K562 treated with DMSO at 1 percent for 24 hours (cell line): ENCODE data around the gene RNF214. TPM values are rescaled to one million over a fixed set of nuclear protein-coding genes. Genes with fewer than 3 reads are reported as not detected.

Source experiments
- total RNA-seq: library from RNA; unstranded; fragments of 300-600 nt; gene quantifications from 2 replicates; pipeline ENCODE4 v1.2.3, GENCODE V29; 2022; ENCODE audit warnings: low read depth; ENCODE audit not compliant: insufficient read depth

RNF214 gene
- total RNA-seq: 9.7 and 11.2 TPM in 2 replicates

DNA sequence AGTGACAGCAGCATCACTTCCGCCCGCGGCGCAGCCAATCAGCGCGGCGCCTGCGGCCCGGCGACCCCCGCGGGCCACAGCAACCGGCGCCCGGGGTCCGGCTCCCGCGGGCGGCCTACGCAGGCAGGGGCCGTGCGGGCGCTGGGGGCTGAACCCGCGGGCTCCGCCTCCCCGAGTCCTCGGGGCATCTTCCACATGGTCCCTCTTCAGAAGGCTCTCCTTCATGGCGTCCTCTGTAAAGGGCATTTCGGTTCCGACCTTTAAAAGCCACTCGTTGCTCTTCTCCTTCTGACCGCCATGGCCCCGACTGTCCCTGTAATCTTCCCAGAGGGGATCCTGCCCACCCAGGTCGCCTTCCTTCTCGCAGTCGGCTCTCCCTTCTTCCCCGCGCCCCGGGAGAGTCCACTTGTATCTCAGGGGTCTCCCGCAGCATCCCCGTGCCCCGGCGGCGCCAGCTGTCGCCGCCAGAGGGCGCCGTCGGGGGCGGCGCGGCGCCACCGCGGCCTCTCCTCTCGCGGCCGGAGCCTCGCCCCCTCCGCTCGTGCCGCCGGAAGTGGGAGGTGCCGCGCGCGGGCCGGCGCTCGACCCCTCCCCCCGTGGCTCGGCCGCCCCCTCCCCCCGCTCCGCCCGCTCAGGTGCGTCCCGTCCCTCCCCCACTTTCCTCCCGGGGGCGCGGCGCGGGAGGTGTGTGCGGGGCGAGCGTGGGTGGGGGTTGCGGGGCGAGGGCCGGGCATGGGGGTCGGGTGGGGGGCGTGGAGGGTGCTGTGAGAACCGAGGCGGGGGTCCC, at the start of gene RNF214:
TSS of gene RNF214 (plus strand) at position 580 of the 787 bp plus-strand sequence. CDS start 1,602 bp downstream, outside the sequence.

DNA sequence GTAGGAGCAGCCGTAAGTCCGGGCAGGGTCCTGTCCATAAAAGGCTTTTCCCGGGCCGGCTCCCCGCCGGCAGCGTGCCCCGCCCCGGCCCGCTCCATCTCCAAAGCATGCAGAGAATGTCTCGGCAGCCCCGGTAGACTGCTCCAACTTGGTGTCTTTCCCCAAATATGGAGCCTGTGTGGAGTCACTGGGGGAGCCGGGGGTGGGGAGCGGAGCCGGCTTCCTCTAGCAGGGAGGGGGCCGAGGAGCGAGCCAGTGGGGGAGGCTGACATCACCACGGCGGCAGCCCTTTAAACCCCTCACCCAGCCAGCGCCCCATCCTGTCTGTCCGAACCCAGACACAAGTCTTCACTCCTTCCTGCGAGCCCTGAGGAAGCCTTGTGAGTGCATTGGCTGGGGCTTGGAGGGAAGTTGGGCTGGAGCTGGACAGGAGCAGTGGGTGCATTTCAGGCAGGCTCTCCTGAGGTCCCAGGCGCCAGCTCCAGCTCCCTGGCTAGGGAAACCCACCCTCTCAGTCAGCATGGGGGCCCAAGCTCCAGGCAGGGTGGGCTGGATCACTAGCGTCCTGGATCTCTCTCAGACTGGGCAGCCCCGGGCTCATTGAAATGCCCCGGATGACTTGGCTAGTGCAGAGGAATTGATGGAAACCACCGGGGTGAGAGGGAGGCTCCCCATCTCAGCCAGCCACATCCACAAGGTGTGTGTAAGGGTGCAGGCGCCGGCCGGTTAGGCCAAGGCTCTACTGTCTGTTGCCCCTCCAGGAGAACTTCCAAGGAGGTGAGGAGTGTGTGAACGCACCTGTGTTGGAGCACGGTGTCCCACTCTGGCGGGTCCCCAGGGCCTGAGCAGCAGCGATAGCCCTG, 33.2 kb upstream of the RNF214 start, which contains the start of gene TAGLN:
TSS of gene TAGLN (plus strand) at position 318 of the 863 bp plus-strand sequence. CDS start 3,644 bp downstream, outside the sequence.

DNA sequence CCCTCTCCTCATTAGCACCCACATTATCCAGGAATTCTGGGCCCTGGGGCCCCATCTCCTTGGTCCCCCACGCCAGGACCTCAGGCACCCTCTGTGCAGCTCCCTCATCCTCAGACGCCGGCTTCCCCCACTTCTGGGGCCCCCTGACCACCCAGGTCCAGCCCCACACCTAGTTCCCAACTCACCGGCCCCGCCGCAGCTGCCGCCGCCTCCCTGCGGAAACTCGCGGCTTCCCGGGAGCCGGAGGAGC, 704 bp upstream of the RNF214 start, which contains the start of gene PCSK7:
TSS of gene PCSK7 (minus strand) at position 232 of the 250 bp plus-strand sequence. CDS start 2,229 bp downstream, outside the sequence.

DNA sequence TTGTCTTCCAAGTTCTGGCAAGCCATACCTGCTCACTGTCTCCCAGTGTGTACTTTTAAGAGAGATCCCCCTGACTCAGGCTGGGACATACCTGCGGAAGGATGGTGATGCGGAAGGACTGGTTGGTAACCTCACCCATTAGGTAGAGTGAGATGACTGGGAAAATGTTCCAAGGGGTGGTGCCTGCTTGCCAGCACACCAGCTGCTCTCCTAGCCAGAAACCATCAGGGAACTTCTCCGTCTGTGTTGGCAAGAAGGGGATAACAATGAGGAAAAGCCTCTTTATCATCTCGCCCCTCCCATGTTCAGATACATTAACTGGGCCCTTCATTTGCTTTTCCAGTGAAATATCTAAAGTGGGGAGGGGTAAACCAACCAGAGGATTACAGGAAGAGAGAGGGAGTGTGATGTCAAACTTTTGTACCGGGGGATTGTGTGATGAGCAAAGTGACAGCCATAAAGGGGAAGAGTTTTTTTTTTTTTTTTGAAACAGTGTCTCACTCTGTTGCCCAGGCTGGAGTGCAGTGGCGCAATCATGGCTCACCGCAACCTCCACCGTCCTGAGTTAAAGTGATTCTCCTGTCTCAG, 58.4 kb downstream of the RNF214 start, which contains the start of gene BACE1-AS:
TSS of gene BACE1-AS (plus strand) at position 538 of the 588 bp plus-strand sequence.

DNA sequence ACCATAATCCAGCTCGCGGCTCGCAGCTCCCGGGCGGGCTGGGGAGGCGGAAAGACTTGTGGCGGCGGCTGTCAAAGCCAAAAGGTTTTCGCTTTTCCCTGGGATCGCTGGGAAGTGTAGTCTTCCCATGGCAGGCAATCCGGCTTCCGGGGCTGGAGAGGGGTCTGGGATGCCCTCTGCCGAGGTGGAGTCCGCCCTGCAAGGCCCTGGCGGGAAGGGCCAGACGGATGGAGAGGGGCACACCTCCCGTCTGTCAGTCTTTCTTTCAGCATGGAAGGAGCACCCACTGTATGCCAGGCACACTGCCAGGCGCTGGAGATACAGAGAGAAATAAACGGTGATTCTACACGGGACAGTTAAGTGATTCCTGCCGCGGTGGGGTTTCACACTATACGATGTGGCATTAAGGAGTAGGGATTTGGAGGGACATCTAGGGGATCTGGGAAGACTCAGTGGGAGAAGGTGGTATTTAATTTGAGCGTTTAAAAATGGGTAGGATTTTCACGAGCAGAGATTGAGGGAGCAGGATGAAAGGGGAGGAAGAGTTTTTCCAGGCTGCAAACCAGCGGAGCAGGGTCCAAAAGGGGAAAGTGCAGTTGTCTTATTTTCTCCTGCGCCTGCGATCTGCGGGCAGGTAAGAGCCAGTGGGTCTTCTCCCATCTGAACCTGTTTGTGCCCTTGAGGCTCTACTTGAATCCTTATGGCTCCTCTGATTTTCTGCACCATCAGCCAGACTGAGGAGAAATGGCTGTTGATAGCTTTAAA, 83.9 kb downstream of the RNF214 start, which contains the start of gene BACE1:
TSS of gene BACE1 (minus strand) at position 60 of the 765 bp plus-strand sequence. CDS start 461 bp downstream, outside the sequence.

DNA sequence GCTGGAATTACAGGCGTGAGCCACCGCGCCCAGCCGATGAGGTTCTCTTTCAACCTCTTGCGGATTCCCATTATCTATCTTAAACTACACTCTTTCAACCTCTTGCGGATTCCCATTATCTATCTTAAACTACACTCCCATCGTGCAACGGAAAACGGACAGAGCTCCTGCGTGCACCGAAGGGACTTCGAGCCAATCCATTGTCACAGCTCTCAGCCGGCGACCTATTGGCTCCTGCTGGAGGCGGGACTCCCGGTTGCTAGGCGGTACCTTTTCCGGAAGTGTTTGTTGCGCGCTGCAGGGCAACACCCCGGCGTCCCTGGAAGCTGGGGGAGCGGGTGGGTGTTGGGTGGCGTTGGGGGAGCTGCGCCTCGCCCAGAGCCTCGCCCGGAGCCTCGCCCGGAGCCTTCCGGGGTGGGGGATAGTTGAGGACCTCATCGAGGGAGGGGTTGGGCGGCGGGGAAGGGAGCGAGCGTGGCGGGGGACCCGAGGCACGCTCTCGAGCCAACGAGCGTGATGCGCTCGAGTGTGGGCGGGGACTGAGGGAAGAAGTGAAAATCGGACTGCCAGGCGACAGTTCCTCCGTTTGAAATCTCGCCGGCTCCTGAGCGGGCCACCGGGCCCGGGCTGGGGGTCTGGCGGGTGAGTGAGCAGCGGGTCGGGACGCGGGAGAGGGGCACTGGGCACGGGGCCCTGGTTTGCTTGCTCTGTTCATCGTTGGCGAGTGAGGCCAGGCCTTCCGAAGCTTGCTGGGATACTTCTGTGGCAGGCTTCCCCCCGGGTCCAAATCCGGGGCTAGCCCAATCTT, 95.3 kb downstream of the RNF214 start, which contains the start of gene CEP164:
TSS of gene CEP164 (plus strand) at position 288 of the 808 bp plus-strand sequence. CDS start 10,733 bp downstream, outside the sequence.

Other genes with a start within 250 kb of the RNF214 start
- 9.5 and 10.7 TPM in 2 replicates for gene SIK3, start 134.2 kb upstream of the RNF214 start, total RNA-seq
- gene PAFAH1B2, start 88.4 kb upstream of the RNF214 start, total RNA-seq: 20.1 and 23.8 TPM in 2 replicates
- gene SIDT2, start 53.9 kb upstream of the RNF214 start, total RNA-seq: 26.6 and 30.2 TPM in 2 replicates
- gene TAGLN, start 33.3 kb upstream of the RNF214 start, total RNA-seq: 7.4 and 8.8 TPM in 2 replicates
- 15.6 and 16.1 TPM in 2 replicates for gene PCSK7, start 598 bp upstream of the RNF214 start, total RNA-seq
- 2.4 and 4.2 TPM in 2 replicates for gene BACE1-AS, start 58.7 kb downstream of the RNF214 start, total RNA-seq
- gene BACE1, start 83.6 kb downstream of the RNF214 start, total RNA-seq: 0.57 and 0.83 TPM in 2 replicates
- 16.6 and 18.2 TPM in 2 replicates for gene CEP164, start 95.2 kb downstream of the RNF214 start, total RNA-seq